ENCODE results near the gene ZDHHC14.

ZDHHC14 gene

DNA sequence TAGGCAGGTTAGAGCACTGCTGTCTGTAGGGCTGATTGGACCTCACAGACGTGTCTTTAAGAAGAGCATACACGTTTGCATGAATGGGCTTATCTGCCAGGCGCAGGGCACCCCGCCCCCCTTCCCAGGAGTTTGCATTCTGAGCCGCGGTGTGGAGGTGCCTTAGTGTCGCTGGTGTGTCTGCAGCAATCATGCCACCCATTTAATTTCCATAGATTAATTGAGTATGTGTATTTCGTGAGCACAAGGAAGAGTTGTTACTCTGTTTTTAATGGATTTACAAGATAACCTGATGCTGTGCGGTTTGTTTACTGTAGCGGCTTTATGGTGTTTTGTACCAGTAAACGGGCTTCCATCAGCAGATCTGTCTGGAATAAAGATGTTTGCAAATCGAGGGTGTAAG, 107.7 kb downstream of the ZDHHC14 start:
- Histone ChIP-seq H3K27me3 (no peaks in the 10 kb centered on the region), H3K27ac (no peak overlapping the region), H3K4me1 (no peaks in the 10 kb centered on the region), H3K4me3 (no peak overlapping the region), H3K36me3 (no peaks in the 10 kb centered on the region), H3K9me3 (no peaks in the 10 kb centered on the region)
- no peak for DNase-seq
- intact Hi-C loops (cut with DNase I; ENCODE audit: low total_unique reads), result no loop called here
- no peak for TF ChIP-seq CTCF (IDR thresholded peaks at IDR 0.05)

DNA sequence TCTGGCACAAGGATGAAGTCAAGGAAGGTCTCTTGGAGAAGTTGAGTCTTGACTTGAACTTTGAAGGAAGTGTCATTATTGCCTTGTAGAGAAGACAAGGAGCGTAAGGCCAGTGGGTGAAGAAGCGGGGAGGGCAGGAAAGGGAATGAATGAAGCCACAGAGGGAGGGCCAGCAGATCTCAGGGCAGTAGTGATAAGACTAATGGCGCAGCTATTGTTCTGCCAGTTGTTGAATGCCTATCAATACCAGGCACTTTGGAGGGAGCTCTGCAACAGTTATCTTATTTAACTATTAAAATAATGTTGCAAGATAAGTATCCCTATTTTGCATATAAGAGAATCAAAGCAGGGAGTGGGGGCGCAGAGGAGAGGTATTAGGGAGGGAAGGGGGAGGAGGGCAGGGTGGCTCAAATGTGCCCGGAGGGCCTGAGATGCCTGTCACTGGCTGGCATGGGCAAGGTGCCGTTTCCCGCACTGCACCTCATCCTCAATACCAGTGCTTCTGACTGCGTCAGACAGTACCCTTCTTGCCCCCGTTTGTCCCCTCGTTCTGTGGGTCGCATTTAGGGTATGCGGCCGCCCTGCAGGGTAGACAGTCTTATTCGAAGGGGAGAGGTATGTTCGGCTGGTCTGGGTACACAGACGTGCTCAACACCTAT, 109.8 kb downstream of the ZDHHC14 start:
- Histone ChIP-seq H3K27ac (no peak overlapping the region), H3K4me3 (no peak overlapping the region), H3K27me3 (no peaks in the 10 kb centered on the region), H3K36me3 (no peaks in the 10 kb centered on the region), H3K9me3 (no peaks in the 10 kb centered on the region), H3K4me1 (no peaks in the 10 kb centered on the region)
- no peak for DNase-seq
- intact Hi-C loops (cut with DNase I; ENCODE audit: low total_unique reads), result no loop called here
- TF ChIP-seq CTCF (IDR thresholded peaks at IDR 0.05), result no peak

DNA sequence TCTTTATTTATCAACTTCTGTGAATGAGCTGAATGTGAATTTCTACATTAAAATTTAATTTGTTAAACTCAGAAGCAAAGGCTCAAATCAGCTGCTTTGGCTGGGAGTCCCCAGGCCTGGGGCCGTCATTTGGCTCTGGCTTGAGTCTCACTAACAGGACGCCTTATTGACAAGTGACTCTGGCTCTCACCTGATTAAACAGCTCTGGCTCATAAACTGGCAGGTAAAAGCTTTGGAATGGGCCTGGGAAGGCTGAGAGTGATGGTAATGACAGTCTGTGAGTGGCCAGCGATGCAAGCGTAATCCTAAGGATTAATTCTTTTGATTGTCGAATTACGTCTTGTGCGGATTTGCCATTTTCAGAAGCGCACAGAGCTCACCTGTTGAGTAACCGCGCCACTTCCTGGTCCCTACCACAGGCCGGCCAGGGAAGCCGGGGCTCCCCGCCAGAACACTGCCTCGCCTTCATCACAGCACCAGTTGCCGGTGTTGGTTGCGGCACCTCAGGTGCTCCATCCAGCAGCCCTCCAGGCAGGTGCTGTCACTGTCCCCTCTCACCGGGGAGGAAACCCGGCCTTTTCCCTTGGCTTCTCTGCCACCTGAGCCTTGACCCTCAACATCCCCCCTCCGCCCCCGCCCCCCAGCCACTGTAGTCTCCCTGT, 110.7 kb downstream of the ZDHHC14 start:
- Histone ChIP-seq H3K9me3 (no peaks in the 10 kb centered on the region), H3K27ac (no peak overlapping the region), H3K36me3 (no peaks in the 10 kb centered on the region), H3K4me1 (no peaks in the 10 kb centered on the region), H3K27me3 (no peaks in the 10 kb centered on the region), H3K4me3 (no peak overlapping the region)
- intact Hi-C loops (cut with DNase I; ENCODE audit: low total_unique reads), result no loop called here
- no peak for DNase-seq
- no peak for TF ChIP-seq CTCF (IDR thresholded peaks at IDR 0.05)

DNA sequence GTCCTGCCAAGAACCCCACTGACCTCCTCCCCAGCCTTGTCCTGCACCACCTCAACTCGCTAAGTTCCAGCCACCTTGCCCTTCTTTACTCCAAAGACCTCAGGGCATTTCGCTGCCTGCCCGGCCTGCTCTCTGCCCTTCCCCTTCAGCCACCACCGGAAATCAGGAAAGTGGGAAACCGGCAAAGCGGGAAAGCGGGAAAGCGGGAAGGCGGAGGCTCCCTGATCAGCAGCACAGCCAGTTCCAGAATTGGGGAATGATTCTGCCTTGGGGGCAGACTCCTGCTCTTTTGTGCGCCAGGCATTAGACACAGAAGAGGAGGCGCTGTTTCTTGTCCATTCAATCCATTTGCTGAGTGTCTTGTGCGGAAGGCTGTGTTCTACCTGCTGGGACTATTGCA, 111.3 kb downstream of the ZDHHC14 start:
- Histone ChIP-seq H3K27me3 (no peaks in the 10 kb centered on the region), H3K9me3 (no peaks in the 10 kb centered on the region), H3K36me3 (no peaks in the 10 kb centered on the region), H3K4me3 (no peak overlapping the region), H3K27ac (no peak overlapping the region), H3K4me1 (no peaks in the 10 kb centered on the region)
- no peak for DNase-seq
- TF ChIP-seq CTCF (IDR thresholded peaks at IDR 0.05), result no peak
- intact Hi-C loops (cut with DNase I; ENCODE audit: low total_unique reads), result no loop called here

DNA sequence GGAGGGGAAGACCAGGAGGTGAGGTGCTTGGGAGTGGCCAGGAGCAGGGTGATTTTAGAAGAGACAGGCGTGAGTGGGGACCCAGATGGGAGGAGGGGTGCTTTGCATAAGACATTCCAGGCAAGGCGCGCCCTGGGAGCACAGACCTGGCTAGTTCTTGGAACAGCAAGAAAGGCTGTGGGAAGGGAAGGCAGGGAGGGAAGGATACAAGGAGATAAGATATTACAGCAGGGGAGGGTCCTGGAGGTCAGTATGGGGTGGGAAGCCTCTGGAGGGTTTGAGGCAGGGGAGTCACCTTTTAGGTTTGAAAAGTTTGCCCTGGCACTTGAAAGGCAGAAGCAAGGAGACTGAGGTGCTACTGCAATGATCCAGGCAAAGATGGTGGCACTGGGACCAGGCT, 111.8 kb downstream of the ZDHHC14 start:
- H3K9me3 ChIP-seq, result no peaks in the 10 kb centered on the region
- DNase-seq, result no peak
- TF ChIP-seq CTCF (IDR thresholded peaks at IDR 0.05), result no peak
- intact Hi-C loops (cut with DNase I; ENCODE audit: low total_unique reads), result no loop called here
- H3K36me3 ChIP-seq, result no peaks in the 10 kb centered on the region
- no peak overlapping the region for H3K27ac ChIP-seq
- H3K4me1 ChIP-seq, result no peaks in the 10 kb centered on the region
- no peak overlapping the region for H3K4me3 ChIP-seq
- H3K27me3 ChIP-seq, result no peaks in the 10 kb centered on the region

All from tibial artery (tissue), 4 donors.